CD4-positive, alpha-beta T cell treated with Interleukin-6 for 4 hours (primary cell): ENCODE measurements around the gene MAPK9.
"Not testable (repeated sequence)": the region's sequence is repeated elsewhere in the genome, so short reads cannot be mapped to it uniquely, and the experiment has no call there.

Experiments used
- DNase-seq: peaks from one replicate; pipeline ENCODE4 v3.0.0-alpha.2; 2020; ENCODE audit warnings: mixed read lengths

MAPK9 gene

GRCh38 chr5:180222056-180222455 is 69.8 kb downstream of the MAPK9 start:
- DNase-seq: no peak

- DNase-seq: no peak
These were observed 74.1 kb downstream of the MAPK9 start for GRCh38 chr5:180217797-180218196.

- no peak for DNase-seq
These were observed 75.2 kb downstream of the MAPK9 start for GRCh38 chr5:180216646-180217171.

- DNase-seq: no peak
These were observed 75.9 kb downstream of the MAPK9 start for GRCh38 chr5:180215783-180216630.

GRCh38 chr5:180214870-180215770 is 76.8 kb downstream of the MAPK9 start:
- DNase-seq: no peak

GRCh38 chr5:180213657-180214207 is 78.2 kb downstream of the MAPK9 start:
- DNase-seq: no peak

- no peak for DNase-seq
These were observed 78.7 kb downstream of the MAPK9 start for GRCh38 chr5:180213256-180213600.

GRCh38 chr5:180212363-180213255 is 79.3 kb downstream of the MAPK9 start:
- DNase-seq: no peak

- no peak for DNase-seq
These were observed 80.2 kb downstream of the MAPK9 start for GRCh38 chr5:180211761-180212035.

- DNase-seq: no peak
These were observed 80.7 kb downstream of the MAPK9 start for GRCh38 chr5:180210961-180211760.

- not testable (repeated sequence) for DNase-seq
These were observed 81.8 kb downstream of the MAPK9 start for GRCh38 chr5:180210077-180210476.

GRCh38 chr5:180209137-180209581 is 82.7 kb downstream of the MAPK9 start, which contains the start of gene RASGEF1C:
Gene RASGEF1C, minus strand, starts transcription at chr5:180209211. Its CDS starts 71,159 bp downstream, at chr5:180138052.
- DNase-seq: peak; percentile 59

GRCh38 chr5:180208435-180209081 is 83.3 kb downstream of the MAPK9 start:
- no peak for DNase-seq

- no peak for DNase-seq
These were observed 83.8 kb downstream of the MAPK9 start for GRCh38 chr5:180208038-180208434.

GRCh38 chr5:180207593-180207992 is 84.3 kb downstream of the MAPK9 start:
- no peak for DNase-seq

GRCh38 chr5:180206993-180207392 is 84.9 kb downstream of the MAPK9 start:
- no peak for DNase-seq

GRCh38 chr5:180205916-180206315 is 86.0 kb downstream of the MAPK9 start:
- no peak for DNase-seq

- no peak for DNase-seq
These were observed 87.5 kb downstream of the MAPK9 start for GRCh38 chr5:180204276-180204819.

GRCh38 chr5:180202939-180203573 is 88.8 kb downstream of the MAPK9 start:
- DNase-seq: no peak
